Kasumi-1 (cell line): ENCODE measurements around the gene GLIS1.

Source experiments
- DNase-seq, 2 experiments: peaks; one replicate each; lab custom pipeline; 2025; lab: John Stamatoyannopoulos, UW

GLIS1 gene

DNA sequence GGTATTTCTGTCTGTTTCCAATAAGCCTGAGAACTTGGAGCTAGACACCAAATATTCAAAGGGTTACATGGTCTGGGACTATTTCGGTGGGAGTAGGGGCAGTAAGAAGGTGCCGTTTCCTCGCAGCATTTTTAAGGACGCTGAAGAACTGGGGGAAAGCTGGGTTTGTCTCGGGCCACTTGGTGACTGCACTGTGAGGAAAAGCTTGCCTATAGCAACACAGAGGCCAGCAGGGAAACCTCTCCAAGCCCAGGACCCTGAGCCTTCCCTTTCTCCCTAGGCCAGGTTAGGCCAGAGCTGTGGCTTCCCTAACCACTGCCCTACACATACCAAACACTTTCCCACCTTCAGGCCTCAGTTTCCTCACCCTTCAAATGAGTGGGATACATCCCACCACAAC lies 3.3 kb downstream of the GLIS1 start:
- DNase-seq: no peak

DNA sequence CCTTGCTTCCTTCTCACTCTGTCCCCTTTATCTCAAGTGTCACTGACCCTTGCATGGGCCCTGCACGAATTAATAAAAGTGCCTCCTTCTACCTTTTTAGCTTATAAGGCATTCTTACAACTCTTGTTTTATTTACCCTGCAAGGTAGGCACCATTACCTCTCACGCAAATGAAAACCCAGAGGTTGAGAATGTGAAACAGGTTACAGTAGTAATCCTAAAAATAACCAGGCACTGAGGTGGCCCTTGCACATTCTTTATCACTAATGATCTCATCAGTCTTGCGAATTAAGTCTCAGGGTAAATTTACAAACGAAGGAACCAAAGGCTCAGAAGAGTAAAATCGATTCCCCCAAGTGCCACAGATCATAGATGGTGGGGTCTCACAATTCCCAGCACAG lies 3.7 kb downstream of the GLIS1 start:
- no peak for DNase-seq

DNA sequence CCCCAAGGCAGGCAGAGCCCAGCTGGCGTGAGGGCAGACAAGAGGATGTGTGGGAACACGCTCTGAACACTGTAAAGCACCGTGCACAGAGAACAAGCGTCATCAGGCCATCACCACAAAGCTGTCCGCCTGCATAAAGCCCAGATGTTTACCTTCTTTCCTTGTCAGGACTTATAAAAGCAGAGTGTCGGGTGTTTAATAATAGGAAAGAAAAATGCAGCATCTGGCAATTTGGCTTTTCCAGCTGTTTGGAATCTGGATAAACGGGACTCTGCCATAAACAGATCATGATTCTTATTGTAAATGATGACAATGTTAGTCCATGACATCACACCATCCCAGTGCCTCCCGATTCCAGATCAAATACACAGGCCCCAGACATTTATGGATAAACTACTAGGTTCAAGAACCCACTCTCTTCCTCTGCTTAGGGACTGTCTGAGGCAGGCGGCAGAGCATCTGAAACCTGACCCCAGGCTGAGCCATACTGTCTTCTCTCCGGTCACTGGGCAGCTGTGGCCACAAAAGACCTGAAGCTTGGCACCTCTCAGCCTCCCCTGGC lies 4.2 kb downstream of the GLIS1 start:
- no peak for DNase-seq

DNA sequence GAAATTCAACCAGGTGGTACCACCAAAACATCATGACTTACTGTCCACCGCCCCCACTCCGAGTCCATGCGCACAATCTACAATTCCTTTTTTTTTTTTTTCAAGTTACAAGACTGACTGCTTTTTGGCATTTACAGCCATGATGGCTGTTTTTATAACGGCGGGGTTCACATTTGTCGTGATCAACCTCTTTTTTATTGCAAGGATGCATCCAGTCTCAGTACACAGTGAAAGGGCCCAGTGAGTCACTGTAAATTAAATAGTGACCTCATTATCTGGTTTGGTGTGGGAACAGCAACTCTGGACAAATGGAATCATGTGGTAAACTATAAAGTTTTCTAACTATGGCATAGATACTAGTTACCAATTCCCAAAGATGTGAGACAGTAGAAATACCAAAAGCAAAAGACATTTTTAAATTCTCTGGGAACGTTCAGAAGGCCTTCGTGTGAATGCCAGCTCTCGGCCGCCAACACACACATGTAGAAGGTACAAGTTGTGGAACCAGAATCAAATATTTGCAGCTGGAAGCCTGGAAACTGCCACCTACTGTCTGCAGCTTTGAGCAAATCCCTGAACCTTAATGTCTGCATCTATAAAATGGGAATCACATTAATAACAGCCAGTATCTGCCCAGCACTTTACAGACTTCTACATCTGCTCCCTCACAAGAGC lies 4.9 kb downstream of the GLIS1 start:
- DNase-seq: no peak

DNA sequence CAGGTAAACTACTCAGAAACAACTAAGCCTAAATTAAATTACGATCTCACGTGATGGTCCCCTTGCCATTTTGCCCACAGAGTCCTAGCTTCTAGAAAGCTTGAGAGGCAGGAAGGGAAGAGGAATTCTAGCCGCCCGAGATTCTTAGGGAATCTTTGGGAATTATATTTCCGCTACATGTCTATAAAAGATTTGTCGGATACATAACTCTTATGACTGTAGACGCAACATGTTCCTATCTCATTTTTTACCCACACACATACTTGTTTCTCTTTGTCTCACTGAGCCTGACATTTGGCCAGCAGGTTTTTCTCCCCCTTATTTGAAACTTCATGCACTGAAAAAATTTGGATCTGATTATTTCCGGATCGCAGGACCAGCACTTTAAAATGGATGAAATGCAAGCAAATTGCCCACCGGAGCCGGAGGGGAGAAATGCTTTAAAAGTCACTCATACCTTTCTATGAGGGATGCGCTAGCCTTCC lies 5.5 kb downstream of the GLIS1 start:
- no peak for DNase-seq

DNA sequence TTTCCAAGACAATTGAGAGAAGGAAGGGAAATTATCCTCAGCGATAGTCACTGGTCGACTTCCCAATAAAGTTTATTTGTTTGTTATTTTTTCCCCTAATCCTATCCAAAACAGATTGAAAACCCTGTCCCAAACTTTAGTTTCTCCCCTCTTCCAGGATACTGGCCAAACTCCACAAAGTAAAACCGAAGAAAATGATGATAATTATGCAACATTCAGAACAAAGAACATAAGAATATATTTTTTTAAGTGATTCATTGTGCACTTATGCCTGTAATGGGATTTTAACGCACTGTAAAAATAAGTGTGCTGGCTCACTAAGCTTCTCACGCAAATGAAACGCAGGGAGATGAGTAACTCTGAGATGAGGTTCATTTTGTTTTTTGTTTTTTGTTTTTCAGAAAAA lies 6.0 kb downstream of the GLIS1 start:
- no peak for DNase-seq

DNA sequence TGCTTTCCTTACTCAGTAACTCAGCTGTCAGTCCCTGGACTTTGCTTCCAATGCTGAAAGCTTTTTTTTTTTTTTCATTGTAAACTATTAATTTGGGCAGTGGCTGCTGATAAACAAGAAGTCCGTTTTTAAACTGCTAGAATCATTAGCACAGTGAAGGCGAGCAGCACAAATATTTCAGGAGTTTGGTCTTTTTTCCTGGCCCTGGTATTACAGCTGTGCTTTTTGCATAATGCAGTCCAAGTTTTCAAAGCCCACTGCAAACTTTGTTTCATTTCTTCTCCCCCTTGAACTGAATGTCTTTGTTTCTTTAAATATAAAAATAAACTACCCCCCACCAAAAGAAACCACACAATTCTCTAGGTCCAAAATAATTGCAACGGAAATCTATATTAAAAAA lies 6.6 kb downstream of the GLIS1 start:
- no peak for DNase-seq

DNA sequence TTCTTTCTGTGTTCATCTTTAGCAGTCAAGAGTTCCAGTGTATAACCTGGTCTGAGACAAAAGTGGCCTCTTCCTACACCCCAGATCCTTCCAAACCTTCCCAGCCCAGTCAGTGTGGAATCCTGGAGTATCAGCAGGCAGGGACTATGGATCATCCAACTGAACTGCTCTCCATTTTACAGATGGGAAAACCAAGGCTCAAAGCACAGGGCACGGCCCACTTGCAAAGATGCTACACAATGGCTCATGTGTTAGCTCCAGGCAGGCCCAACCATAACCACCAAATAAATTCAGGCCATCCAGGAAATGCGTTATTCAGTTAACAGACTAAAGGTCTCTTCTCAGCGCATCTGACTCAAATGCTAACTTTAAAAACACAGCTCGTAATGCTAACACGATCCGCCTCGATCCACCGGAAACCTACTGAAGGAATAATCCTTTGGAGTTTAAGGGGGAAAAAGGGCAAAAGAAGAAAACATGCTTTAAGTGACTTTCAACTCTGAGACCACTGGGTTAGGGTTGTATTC lies 7.1 kb downstream of the GLIS1 start:
- no peak for DNase-seq

DNA sequence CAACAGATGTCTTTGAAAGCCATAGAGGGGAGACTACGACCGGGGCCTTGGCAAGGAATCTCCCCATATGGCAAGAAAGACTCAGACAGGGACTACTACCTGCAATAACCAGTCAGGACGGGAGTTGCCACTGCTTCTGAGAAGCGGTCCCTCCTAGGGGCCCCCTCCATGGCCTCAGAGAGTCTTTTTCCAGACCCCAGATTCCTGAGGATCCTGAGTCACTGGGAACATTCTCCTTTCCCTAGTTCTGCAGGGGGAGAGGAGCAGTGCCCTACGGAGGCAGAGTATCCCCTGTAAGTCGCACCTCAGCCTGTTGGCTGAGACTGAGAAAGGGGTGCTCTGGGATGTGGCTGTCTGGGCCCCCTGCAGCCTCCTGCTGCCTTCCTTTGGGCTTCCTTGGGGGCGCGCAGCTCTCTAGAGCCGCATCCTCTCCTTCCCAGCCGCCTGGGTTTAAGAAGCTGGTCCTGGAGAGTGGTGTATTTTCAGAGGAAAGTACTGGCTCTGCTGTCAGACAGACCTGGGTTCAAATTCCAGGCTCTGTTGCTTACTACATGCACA lies 7.8 kb downstream of the GLIS1 start:
- DNase-seq: no peak

DNA sequence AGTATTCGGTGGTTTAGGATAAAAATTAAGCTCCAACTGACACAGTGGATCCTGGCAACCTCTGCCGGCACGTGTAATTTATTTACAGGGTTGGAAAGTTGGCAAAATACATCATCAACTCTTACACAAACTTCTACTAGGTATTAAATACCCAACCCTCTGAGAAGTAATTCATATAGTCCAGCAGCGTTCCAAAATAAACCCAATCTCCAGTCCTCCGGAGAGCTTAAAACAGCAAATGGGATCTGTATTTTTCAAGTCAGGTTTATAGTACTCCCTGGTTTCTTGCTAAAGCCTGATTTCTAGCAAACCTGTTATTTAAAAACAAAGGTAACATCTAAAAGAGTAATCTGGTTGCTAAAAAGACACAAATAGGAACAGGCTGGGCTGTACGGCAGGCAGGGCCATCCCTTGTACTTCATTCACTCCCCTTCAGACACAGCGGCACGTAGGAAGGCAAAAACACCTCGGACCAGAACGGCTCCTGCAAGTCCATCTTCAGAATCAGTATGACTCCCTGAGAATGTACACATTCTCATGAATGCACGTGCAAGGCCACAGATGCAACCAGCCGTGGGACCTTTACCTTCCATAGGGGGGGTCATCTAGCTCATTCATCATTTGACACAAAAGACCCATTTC lies 8.6 kb downstream of the GLIS1 start:
- no peak for DNase-seq

DNA sequence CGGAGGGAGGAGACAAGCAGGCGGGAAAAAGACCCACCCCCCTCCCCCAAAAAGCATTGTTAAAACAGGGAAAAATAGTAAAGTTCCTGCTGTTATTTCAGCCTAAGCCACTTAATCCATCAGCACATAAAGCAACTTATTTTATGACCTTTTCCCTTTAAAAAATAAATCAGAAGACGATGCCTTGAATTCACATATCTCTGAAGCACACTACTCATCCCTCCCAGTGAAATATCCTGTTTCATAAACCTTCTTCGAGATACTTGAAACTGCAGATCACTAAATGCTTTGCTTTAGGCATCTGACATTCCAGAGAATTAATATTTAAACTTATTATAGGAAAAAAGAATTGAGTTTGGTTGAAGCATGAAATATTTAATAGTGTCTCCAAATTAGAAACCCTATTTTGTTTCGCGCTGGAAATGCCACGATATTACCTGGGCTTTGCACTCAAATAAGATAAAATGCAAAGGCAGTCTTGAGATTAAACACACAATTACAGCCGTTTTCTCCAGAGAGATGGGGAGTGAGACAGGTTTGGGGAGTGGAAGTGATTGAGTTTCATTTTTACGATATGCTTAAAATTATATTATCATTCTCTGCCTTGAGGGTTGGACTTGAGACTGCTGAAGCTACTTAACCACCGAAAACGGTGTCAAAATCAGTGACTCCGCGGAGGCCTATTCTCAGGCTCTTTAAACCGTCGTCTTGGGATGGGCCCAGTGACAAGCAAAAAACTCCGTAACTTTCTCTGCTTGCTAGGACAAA lies 9.3 kb downstream of the GLIS1 start:
- no peak for DNase-seq

DNA sequence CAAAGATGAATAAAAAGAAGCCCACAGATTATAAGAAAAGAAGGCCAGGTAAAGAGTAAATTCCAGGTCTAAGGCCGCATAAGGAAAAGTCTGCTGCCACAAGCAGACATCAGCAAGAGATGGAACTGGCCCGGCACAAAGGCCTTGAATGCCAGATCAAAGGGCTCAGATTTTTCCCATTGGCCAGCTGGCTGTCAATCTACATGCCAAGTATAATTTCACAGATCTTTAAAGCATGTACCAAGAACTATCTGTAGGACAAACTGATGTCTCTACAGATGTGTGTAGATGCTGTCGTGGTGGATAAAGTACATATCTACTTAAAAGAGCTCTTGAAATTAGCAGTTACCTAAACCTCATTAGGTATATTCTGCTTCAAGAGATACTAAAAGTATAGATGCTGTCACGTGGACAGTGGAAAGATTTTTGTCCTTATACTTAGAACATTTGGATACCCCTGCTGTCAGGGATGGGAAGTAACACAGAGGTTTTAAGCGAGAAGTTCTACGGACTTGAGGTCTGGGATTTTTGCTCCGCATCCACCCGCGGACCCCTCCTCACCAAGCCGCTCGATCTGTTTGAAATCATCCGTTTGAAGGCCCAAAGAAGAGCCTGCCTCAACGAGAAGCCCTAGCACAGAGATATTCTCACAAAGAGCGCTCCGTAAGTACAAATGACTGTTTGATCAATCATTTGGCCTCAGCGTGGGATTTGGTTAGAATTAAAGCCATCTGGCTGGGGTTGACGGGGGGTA lies 10.1 kb downstream of the GLIS1 start:
- no peak for DNase-seq

DNA sequence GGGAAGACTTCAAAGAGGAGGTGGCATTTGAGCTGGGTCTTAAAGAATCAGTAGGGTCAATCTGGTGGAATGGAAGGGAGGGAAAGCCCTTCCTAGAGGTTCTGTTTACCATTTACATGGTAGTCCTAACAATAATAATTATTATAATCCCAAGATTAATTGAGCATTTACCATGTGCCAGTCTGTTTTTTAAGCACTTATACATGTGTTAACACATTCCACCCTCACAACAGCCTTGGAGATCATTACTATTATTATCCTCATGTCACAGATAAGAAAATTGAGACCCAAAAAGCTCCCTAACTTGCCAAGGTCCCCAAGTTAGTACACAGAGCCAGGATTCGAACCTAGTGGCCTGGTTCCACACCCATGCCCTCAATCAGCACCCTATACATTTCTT lies 10.8 kb downstream of the GLIS1 start:
- DNase-seq: no peak

DNA sequence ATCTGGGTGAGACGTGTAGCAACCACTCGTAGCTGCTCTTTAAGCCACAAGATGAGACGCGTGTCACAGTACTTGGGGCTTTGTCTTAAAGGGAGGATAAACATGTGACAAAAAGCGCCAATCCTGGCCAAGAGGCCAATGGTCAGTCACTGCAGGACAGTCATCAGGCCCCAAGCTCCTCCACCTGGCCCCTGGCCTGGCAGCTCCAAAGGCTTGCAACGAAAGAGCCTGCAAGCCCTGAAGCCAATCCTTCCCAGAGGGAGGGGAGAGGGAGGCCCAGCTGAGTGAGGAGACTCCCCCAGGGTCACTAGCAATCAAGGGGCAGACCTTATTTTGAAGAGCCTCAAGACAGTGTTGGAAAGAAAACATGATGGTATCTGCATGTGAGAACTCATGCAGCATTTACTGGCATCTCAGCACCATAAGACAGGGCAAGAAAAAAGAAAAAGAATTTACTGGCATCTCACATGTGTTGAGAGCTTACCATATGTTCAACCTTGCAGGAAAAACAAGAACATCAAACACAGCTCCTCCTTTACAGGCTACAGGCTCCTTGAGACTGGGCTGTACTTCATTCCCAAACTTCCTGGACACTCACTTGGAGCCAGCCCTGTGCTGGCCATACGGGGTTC lies 11.4 kb downstream of the GLIS1 start:
- DNase-seq: no peak

DNA sequence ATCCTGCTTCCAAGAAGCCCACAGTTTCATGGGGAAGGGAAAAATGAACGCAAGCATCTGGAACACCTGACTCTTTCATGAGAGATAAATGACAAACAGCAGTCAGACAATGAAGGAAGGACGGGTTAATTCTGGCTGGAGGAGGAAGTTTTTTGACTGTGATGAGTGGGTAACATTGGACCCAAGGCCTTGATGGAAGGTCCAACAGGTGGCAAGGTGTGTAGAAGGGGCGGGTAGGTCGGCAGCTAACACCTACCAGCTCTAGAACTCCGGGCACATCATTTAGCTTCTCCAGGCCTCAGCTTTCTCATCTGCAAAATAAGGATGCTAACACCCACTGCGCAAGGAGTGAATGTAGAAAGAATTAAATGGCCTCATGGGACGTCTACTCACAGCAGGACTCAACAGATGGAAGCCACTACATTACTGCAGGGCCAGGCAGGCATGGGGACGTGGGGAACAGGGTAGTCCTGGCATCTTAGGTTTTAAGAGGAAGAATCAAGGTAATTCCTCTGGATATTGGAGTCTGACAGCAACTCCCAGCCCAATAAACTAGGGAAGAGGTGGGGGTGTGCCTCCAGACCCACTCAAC lies 12.9 kb downstream of the GLIS1 start:
- DNase-seq: no peak

DNA sequence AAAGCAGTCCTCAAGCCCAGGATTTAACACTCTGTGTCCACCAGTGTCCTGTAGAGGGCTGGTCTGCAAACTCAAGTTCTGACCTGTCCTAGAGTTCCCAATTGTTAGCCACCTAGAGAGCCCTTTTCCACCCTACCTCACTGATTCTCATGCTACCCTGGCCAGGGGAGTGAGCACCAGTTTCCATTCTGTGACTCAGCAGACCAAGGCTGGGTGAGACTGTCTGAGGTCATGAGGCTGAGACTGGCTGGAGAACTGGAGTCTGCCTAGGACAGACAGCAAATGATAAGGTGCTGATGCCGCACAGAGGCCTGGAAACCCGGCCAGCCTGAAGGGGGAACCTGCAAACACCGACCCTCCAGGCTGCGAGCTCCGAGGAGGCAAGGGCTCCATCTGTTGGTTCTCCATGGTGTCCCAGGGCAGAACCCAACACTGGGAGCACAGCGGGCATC lies 13.7 kb downstream of the GLIS1 start:
- DNase-seq: peak in 1 of 2 experiments; percentile 43

DNA sequence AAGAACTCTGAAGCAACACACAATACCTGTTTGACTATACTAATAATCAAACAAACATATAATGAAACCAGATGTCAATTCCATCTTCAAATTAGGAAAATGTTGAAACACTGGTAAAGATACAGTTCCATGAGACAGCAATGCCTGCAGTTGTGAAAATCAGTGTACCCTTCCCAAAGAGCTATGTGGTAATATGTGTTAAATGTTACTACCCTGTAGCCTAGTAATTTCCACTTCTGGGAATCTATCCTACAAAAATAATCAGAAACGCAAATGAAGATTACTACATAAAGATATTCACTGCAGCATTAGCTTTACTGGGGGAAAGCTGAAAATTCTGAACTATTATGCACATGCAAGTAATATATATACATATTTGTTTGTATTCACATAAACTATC lies 16.9 kb downstream of the GLIS1 start:
- DNase-seq: no peak

DNA sequence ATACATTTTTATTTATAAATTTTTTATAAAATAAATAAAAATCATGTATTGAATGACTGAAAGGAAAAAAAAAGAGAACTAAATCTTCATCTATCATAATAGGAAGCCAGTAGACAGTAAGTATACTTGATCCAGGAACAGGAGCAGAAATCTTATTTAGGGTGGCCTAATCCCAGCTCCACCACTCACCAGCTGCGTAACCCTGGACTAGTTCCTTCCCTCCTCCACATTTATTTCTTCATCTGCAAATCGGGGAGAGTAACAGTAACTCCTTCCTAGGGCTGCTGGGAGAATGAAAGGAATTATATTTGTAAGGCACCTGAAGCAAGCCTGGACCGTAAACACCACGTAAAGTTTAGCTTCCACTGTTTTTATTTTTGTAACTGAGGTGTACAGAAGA lies 17.9 kb downstream of the GLIS1 start:
- DNase-seq: no peak

DNA sequence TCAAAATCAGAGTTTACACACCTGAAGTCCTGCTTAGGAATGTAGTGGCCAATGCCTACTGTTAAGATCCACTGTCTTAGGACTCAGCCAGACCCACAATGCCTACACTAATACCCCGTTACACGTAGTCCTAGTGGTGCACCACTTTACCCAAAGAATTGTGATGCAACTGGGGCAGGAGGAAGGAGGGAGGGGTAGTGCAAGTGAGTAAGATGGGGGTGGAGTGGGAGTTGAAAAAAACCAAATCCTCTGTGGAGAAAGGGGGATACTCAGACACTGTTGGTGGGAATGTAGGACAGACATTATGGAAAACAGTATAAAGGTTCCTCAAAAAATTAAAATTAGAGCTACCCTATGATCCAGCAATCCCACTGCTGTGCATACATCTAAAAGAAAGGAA lies 19.5 kb downstream of the GLIS1 start:
- DNase-seq: no peak

DNA sequence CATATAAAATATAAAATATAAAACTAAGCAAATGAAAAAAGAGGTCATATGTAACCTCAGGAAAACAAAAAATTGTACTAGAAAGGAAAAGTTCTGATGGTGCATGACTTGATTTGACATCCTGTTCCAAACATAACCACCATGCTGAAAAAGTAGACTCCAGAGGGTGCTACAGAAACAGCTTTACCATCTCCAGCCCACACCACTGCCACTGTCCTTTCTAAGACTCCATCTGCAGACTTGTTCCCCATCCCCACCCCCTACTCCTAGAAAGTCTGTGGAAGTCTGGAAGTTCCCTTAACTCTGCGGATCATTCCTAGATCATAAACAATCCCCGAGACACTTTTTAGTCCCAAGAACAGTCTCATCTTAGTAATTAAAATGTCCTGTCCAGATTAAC lies 20.5 kb downstream of the GLIS1 start:
- DNase-seq: no peak
